Astrocyte (in vitro differentiated cells and primary cell): ENCODE results near the gene EFNA2. TPM values are rescaled to one million over a fixed set of nuclear protein-coding genes. Genes with fewer than 3 reads are reported as not detected.

Experiments used
- DNase-seq: peaks from one replicate; pipeline ENCODE4 v3.0.0-alpha.2; 2010; ENCODE audit warnings: low read depth
- FAIRE-seq: peaks from 2 replicates; lab custom pipeline; 2011; peaks lifted over from hg19 to GRCh38; lab: Jason Lieb, UNC
- H2AFZ ChIP-seq: 2 replicates; pipeline ENCODE4 v1.6.0; 2012; ENCODE audit warnings: low read depth, low read length, inconsistent platforms
- H3K27ac ChIP-seq: 2 replicates; pipeline ENCODE4 v1.5.1; 2011; ENCODE audit warnings: low read depth, low read length, inconsistent platforms
- H3K27me3 ChIP-seq: 2 replicates; pipeline ENCODE4 v1.6.0; 2011; ENCODE audit warnings: low read length, inconsistent platforms; ENCODE audit not compliant: insufficient read depth
- H3K36me3 ChIP-seq: 2 replicates; pipeline ENCODE4 v1.5.1; 2011; ENCODE audit warnings: low read length, inconsistent platforms; ENCODE audit not compliant: insufficient read depth
- H3K4me1 ChIP-seq: 2 replicates; pipeline ENCODE4 v1.5.1; 2011; ENCODE audit warnings: low read length, inconsistent platforms; ENCODE audit not compliant: insufficient read depth
- H3K4me2 ChIP-seq: 2 replicates; pipeline ENCODE4 v1.6.0; 2012; ENCODE audit warnings: low read length, inconsistent platforms
- H3K4me3 ChIP-seq: 2 replicates; pipeline ENCODE4 v1.5.1; 2011; ENCODE audit warnings: low read depth, mild to moderate bottlenecking, low read length, inconsistent platforms; ENCODE audit not compliant: insufficient read depth
- H3K79me2 ChIP-seq: 2 replicates; pipeline ENCODE4 v1.6.0; 2012; ENCODE audit warnings: mild to moderate bottlenecking, low read length, inconsistent platforms; ENCODE audit not compliant: insufficient read depth
- H3K9ac ChIP-seq: 2 replicates; pipeline ENCODE4 v1.6.0; 2012; ENCODE audit warnings: mild to moderate bottlenecking, low read length, inconsistent platforms
- H3K9me3 ChIP-seq: 2 replicates; pipeline ENCODE4 v1.5.1; 2012; ENCODE audit warnings: low read depth, mild to moderate bottlenecking, low read length, inconsistent platforms; ENCODE audit not compliant: insufficient read depth
- H4K20me1 ChIP-seq: 2 replicates; pipeline ENCODE4 v1.6.0; 2012; ENCODE audit warnings: low read length, inconsistent platforms; ENCODE audit not compliant: insufficient read depth
- H3K27ac Mint-ChIP-seq: one replicate; pipeline ENCODE4 v1.8.0; 2021; ENCODE audit warnings: mild to moderate bottlenecking, mixed read lengths; ENCODE audit not compliant: unreplicated experiment
- H3K27me3 Mint-ChIP-seq: one replicate; pipeline ENCODE4 v1.8.0; 2021; ENCODE audit warnings: low read depth, mixed read lengths; ENCODE audit not compliant: unreplicated experiment
- H3K36me3 Mint-ChIP-seq: one replicate; pipeline ENCODE4 v1.8.0; 2021; ENCODE audit warnings: low read depth, mixed read lengths; ENCODE audit not compliant: unreplicated experiment
- H3K4me1 Mint-ChIP-seq: one replicate; pipeline ENCODE4 v1.8.0; 2021; ENCODE audit warnings: low read depth, mixed read lengths; ENCODE audit not compliant: unreplicated experiment
- H3K4me3 Mint-ChIP-seq: one replicate; pipeline ENCODE4 v1.8.0; 2021; ENCODE audit warnings: mild to moderate bottlenecking, moderate library complexity, mixed read lengths; ENCODE audit not compliant: unreplicated experiment
- H3K9me3 Mint-ChIP-seq: one replicate; pipeline ENCODE4 v1.8.0; 2021; ENCODE audit warnings: mild to moderate bottlenecking, mixed read lengths; ENCODE audit not compliant: unreplicated experiment
- CTCF ChIP-seq: IDR thresholded peaks from 2 replicates; pipeline ENCODE4 v1.5.1; 2011; ENCODE audit warnings: low read depth, mild to moderate bottlenecking, inconsistent platforms, low read length, moderate library complexity; ENCODE audit not compliant: insufficient read depth
- EZH2 ChIP-seq: IDR thresholded peaks from 2 replicates; pipeline ENCODE4 v1.6.1; 2012; ENCODE audit warnings: mild to moderate bottlenecking, low read length, inconsistent platforms; ENCODE audit not compliant: insufficient read depth
- total RNA-seq: library from RNA; stranded (reverse); gene quantifications from 2 replicates; pipeline ENCODE4 v1.2.1, GENCODE V29; 2021

Gene EFNA2
- total RNA-seq, 1 donor from 2014 or later = 8.4 TPM

- Mint-ChIP-seq H3K9me3 (no peaks in the 10 kb centered on the region), H3K36me3 (peaks cover 6% of the 10 kb centered on the region), H3K27ac (peak overlapping the region; percentile 87), H3K4me3 (peak overlapping the region; percentile 57), H3K4me1 (peaks cover 10% of the 10 kb centered on the region), H3K27me3 (no peaks in the 10 kb centered on the region)
- Histone ChIP-seq H3K4me2 (peak overlapping the region; percentile 100), H3K9me3 (no peaks in the 10 kb centered on the region), H3K4me3 (peak overlapping the region; percentile 84), H3K79me2 (peaks cover 78% of the 10 kb centered on the region), H3K27ac (peak overlapping the region; percentile 89), H3K4me1 (peaks cover 42% of the 10 kb centered on the region), H2AFZ (no peak overlapping the region), H3K36me3 (peaks cover 24% of the 10 kb centered on the region), H3K27me3 (no peaks in the 10 kb centered on the region), H3K9ac (peak overlapping the region; percentile 88), H4K20me1 (peaks cover 61% of the 10 kb centered on the region)
- peak; percentile 95 for DNase-seq
- TF ChIP-seq EZH2 = no peak
- TF ChIP-seq CTCF = no peak
- FAIRE-seq = no peak
Observed at GRCh38 chr19:1252821-1253513, 32.7 kb upstream of the EFNA2 start.

- H3K4me1 Mint-ChIP-seq = peaks cover 10% of the 10 kb centered on the region
- peaks cover 43% of the 10 kb centered on the region for H3K4me1 ChIP-seq
- H3K27me3 Mint-ChIP-seq = no peaks in the 10 kb centered on the region
- H4K20me1 ChIP-seq = peaks cover 67% of the 10 kb centered on the region
- H3K79me2 ChIP-seq = peaks cover 76% of the 10 kb centered on the region
- H3K4me3 Mint-ChIP-seq = peak overlapping the region; percentile 57
- peak overlapping the region; percentile 87 for H3K27ac Mint-ChIP-seq
- H3K9me3 Mint-ChIP-seq = no peaks in the 10 kb centered on the region
- peak overlapping the region; percentile 88 for H3K9ac ChIP-seq
- peak overlapping the region; percentile 89 for H3K27ac ChIP-seq
- FAIRE-seq = no peak
- no peak overlapping the region for H2AFZ ChIP-seq
- peak; percentile 80 for DNase-seq
- H3K4me3 ChIP-seq = peak overlapping the region; percentile 48
- peak overlapping the region; percentile 100 for H3K4me2 ChIP-seq
- H3K36me3 ChIP-seq = peaks cover 24% of the 10 kb centered on the region
- no peaks in the 10 kb centered on the region for H3K9me3 ChIP-seq
- TF ChIP-seq CTCF = no peak
- H3K27me3 ChIP-seq = no peaks in the 10 kb centered on the region
- H3K36me3 Mint-ChIP-seq = peaks cover 6% of the 10 kb centered on the region
Observed at GRCh38 chr19:1253514-1254080, 32.1 kb upstream of the EFNA2 start.

GRCh38 chr19:1254081-1254527 lies 31.6 kb upstream of the EFNA2 start:
- no peak overlapping the region for H3K4me3 ChIP-seq
- H3K27ac Mint-ChIP-seq = no peak overlapping the region

More at GRCh38 chr19:1254081-1254527, 31.6 kb upstream of the EFNA2 start:
- peak overlapping the region; percentile 62 for H3K4me3 Mint-ChIP-seq
- Histone ChIP-seq H3K27me3 (no peaks in the 10 kb centered on the region), H3K4me2 (peak overlapping the region; percentile 100), H3K79me2 (peaks cover 76% of the 10 kb centered on the region), H3K27ac (peak overlapping the region; percentile 89), H3K4me1 (peaks cover 48% of the 10 kb centered on the region), H4K20me1 (peaks cover 72% of the 10 kb centered on the region), H3K9me3 (no peaks in the 10 kb centered on the region), H2AFZ (no peak overlapping the region), H3K9ac (peak overlapping the region; percentile 88), H3K36me3 (peaks cover 24% of the 10 kb centered on the region)
- no peak for FAIRE-seq
- no peak for TF ChIP-seq CTCF
- TF ChIP-seq EZH2 = no peak
- no peaks in the 10 kb centered on the region for H3K27me3 Mint-ChIP-seq
- DNase-seq = no peak
- H3K4me1 Mint-ChIP-seq = peaks cover 15% of the 10 kb centered on the region
- H3K36me3 Mint-ChIP-seq = peaks cover 6% of the 10 kb centered on the region
- no peaks in the 10 kb centered on the region for H3K9me3 Mint-ChIP-seq
